NCI-H2081 treated with DMSO at 0.1 percent for 48 hours (cell line): ENCODE data around the gene DNAJB5.
"Not testable (repeated sequence)": the region's sequence is repeated elsewhere in the genome, so short reads cannot be mapped to it uniquely, and the experiment has no call there.

Source experiments
- DNase-seq: peaks from one replicate; lab custom pipeline; 2025; lab: John Stamatoyannopoulos, UW

The DNAJB5 gene

GRCh38 chr9:35000535-35001284, 11.2 kb downstream of the DNAJB5 start:
- DNase-seq, result no peak

GRCh38 chr9:35001285-35001677, 11.7 kb downstream of the DNAJB5 start:
- DNase-seq, result no peak

- DNase-seq, result no peak
Measured at GRCh38 chr9:35001803-35002502, 12.4 kb downstream of the DNAJB5 start.

GRCh38 chr9:35002623-35003022, 13.1 kb downstream of the DNAJB5 start:
- DNase-seq, result no peak

GRCh38 chr9:35004299-35004698, 14.8 kb downstream of the DNAJB5 start:
- DNase-seq, result not testable (repeated sequence)

GRCh38 chr9:35010351-35010958, 20.9 kb downstream of the DNAJB5 start:
- no peak for DNase-seq

GRCh38 chr9:35014517-35014916, 25.0 kb downstream of the DNAJB5 start:
- no peak for DNase-seq

- not testable (repeated sequence) for DNase-seq
Measured at GRCh38 chr9:35023443-35023842, 33.9 kb downstream of the DNAJB5 start.

GRCh38 chr9:35026671-35027070, 37.1 kb downstream of the DNAJB5 start:
- no peak for DNase-seq

GRCh38 chr9:35027374-35027773, 37.8 kb downstream of the DNAJB5 start:
- DNase-seq, result no peak

- no peak for DNase-seq
Measured at GRCh38 chr9:35027860-35028259, 38.3 kb downstream of the DNAJB5 start.

GRCh38 chr9:35028341-35028740, 38.8 kb downstream of the DNAJB5 start:
- no peak for DNase-seq

GRCh38 chr9:35029241-35029640, 39.7 kb downstream of the DNAJB5 start:
- DNase-seq, result no peak

- no peak for DNase-seq
Measured at GRCh38 chr9:35029852-35030251, 40.3 kb downstream of the DNAJB5 start.

GRCh38 chr9:35033101-35033500, 43.6 kb downstream of the DNAJB5 start:
- DNase-seq, result no peak

GRCh38 chr9:35035851-35036701, 46.5 kb downstream of the DNAJB5 start:
- DNase-seq, result no peak

GRCh38 chr9:35042081-35042604, 52.6 kb downstream of the DNAJB5 start:
- DNase-seq, result no peak

- no peak for DNase-seq
Measured at GRCh38 chr9:35042891-35043545, 53.5 kb downstream of the DNAJB5 start.

- no peak for DNase-seq
Measured at GRCh38 chr9:35044071-35044470, 54.5 kb downstream of the DNAJB5 start.
